ENCODE results near the gene SLC22A14.

Gene SLC22A14

GRCh38 chr3:38266810-38267209, 15.3 kb upstream of the SLC22A14 start:
- Histone ChIP-seq H3K9ac (ENCODE audit: insufficient read length) (no peak overlapping the region), H3K27ac (no peak overlapping the region), H3K9me3 (ENCODE audit: low read depth, low read length) (no peaks in the 10 kb centered on the region), H3K36me3 (ENCODE audit: insufficient read depth, low read length) (no peaks in the 10 kb centered on the region), H3K4me3 (no peak overlapping the region)
- DNase-seq (ENCODE audit: low read depth, low spot score) = no peak
- no peak for TF ChIP-seq EZH2 (IDR thresholded peaks at IDR 0.05)
- TF ChIP-seq POLR2AphosphoS5 (IDR thresholded peaks at IDR 0.05; ENCODE audit: borderline replicate concordance, low read depth, low read length) = no peak
- TF ChIP-seq FOXP2 (optimal IDR thresholded peaks at IDR 0.05; ENCODE audit: control extremely low read depth, extremely low read length, insufficient read depth) = no peak

GRCh38 chr3:38267662-38268061, 14.4 kb upstream of the SLC22A14 start:
- TF ChIP-seq POLR2AphosphoS5 (IDR thresholded peaks at IDR 0.05; ENCODE audit: borderline replicate concordance, low read depth, low read length) = no peak
- TF ChIP-seq FOXP2 (optimal IDR thresholded peaks at IDR 0.05; ENCODE audit: control extremely low read depth, extremely low read length, insufficient read depth) = no peak
- no peak for TF ChIP-seq EZH2 (IDR thresholded peaks at IDR 0.05)
- Histone ChIP-seq H3K4me3 (no peak overlapping the region), H3K9me3 (ENCODE audit: low read depth, low read length) (no peaks in the 10 kb centered on the region), H3K9ac (ENCODE audit: insufficient read length) (no peak overlapping the region), H3K27ac (no peak overlapping the region), H3K36me3 (ENCODE audit: insufficient read depth, low read length) (no peaks in the 10 kb centered on the region)
- DNase-seq (ENCODE audit: low read depth, low spot score) = no peak

- Histone ChIP-seq H3K36me3 (ENCODE audit: insufficient read depth, low read length) (no peaks in the 10 kb centered on the region), H3K9ac (ENCODE audit: insufficient read length) (no peak overlapping the region), H3K4me3 (no peak overlapping the region), H3K27ac (no peak overlapping the region), H3K9me3 (ENCODE audit: low read depth, low read length) (no peaks in the 10 kb centered on the region)
- no peak for DNase-seq (ENCODE audit: low read depth, low spot score)
- TF ChIP-seq FOXP2 (optimal IDR thresholded peaks at IDR 0.05; ENCODE audit: control extremely low read depth, extremely low read length, insufficient read depth) (no peak), POLR2AphosphoS5 (IDR thresholded peaks at IDR 0.05; ENCODE audit: borderline replicate concordance, low read depth, low read length) (no peak), EZH2 (IDR thresholded peaks at IDR 0.05) (no peak)
These were observed 14.0 kb upstream of the SLC22A14 start for GRCh38 chr3:38268087-38268486.

- no peak overlapping the region for H3K27ac ChIP-seq
These were observed 13.6 kb upstream of the SLC22A14 start for GRCh38 chr3:38268522-38268921.

GRCh38 chr3:38270606-38271005, 11.5 kb upstream of the SLC22A14 start:
- no peaks in the 10 kb centered on the region for H3K9me3 ChIP-seq (ENCODE audit: low read depth, low read length)
- no peak for DNase-seq (ENCODE audit: low read depth, low spot score)
- TF ChIP-seq FOXP2 (optimal IDR thresholded peaks at IDR 0.05; ENCODE audit: control extremely low read depth, extremely low read length, insufficient read depth) = no peak
- no peak for TF ChIP-seq EZH2 (IDR thresholded peaks at IDR 0.05)
- TF ChIP-seq POLR2AphosphoS5 (IDR thresholded peaks at IDR 0.05; ENCODE audit: borderline replicate concordance, low read depth, low read length) = no peak
- H3K27ac ChIP-seq = no peak overlapping the region
- no peak overlapping the region for H3K4me3 ChIP-seq
- no peaks in the 10 kb centered on the region for H3K36me3 ChIP-seq (ENCODE audit: insufficient read depth, low read length)
- no peak overlapping the region for H3K9ac ChIP-seq (ENCODE audit: insufficient read length)

More at GRCh38 chr3:38268522-38268921, 13.6 kb upstream of the SLC22A14 start:
- Histone ChIP-seq H3K9me3 (ENCODE audit: low read depth, low read length) (no peaks in the 10 kb centered on the region), H3K9ac (ENCODE audit: insufficient read length) (no peak overlapping the region), H3K4me3 (no peak overlapping the region), H3K36me3 (ENCODE audit: insufficient read depth, low read length) (no peaks in the 10 kb centered on the region)
- TF ChIP-seq FOXP2 (optimal IDR thresholded peaks at IDR 0.05; ENCODE audit: control extremely low read depth, extremely low read length, insufficient read depth) (no peak), POLR2AphosphoS5 (IDR thresholded peaks at IDR 0.05; ENCODE audit: borderline replicate concordance, low read depth, low read length) (no peak), EZH2 (IDR thresholded peaks at IDR 0.05) (no peak)
- DNase-seq (ENCODE audit: low read depth, low spot score) = no peak

- H3K27ac ChIP-seq = no peak overlapping the region
These were observed 10.5 kb upstream of the SLC22A14 start for GRCh38 chr3:38271553-38271952.

GRCh38 chr3:38274864-38275649, 7.0 kb upstream of the SLC22A14 start:
- TF ChIP-seq EZH2 (IDR thresholded peaks at IDR 0.05) = no peak
- no peak for TF ChIP-seq FOXP2 (optimal IDR thresholded peaks at IDR 0.05; ENCODE audit: control extremely low read depth, extremely low read length, insufficient read depth)
- no peak for TF ChIP-seq POLR2AphosphoS5 (IDR thresholded peaks at IDR 0.05; ENCODE audit: borderline replicate concordance, low read depth, low read length)
- Histone ChIP-seq H3K36me3 (ENCODE audit: insufficient read depth, low read length) (no peaks in the 10 kb centered on the region), H3K9me3 (ENCODE audit: low read depth, low read length) (no peaks in the 10 kb centered on the region), H3K4me3 (no peak overlapping the region), H3K27ac (no peak overlapping the region), H3K9ac (ENCODE audit: insufficient read length) (no peak overlapping the region)
- no peak for DNase-seq (ENCODE audit: low read depth, low spot score)

More at GRCh38 chr3:38271553-38271952, 10.5 kb upstream of the SLC22A14 start:
- H3K9ac ChIP-seq (ENCODE audit: insufficient read length) = no peak overlapping the region
- TF ChIP-seq FOXP2 (optimal IDR thresholded peaks at IDR 0.05; ENCODE audit: control extremely low read depth, extremely low read length, insufficient read depth) = no peak
- no peak for TF ChIP-seq EZH2 (IDR thresholded peaks at IDR 0.05)
- TF ChIP-seq POLR2AphosphoS5 (IDR thresholded peaks at IDR 0.05; ENCODE audit: borderline replicate concordance, low read depth, low read length) = no peak
- H3K36me3 ChIP-seq (ENCODE audit: insufficient read depth, low read length) = no peaks in the 10 kb centered on the region
- H3K4me3 ChIP-seq = no peak overlapping the region
- H3K9me3 ChIP-seq (ENCODE audit: low read depth, low read length) = no peaks in the 10 kb centered on the region
- DNase-seq (ENCODE audit: low read depth, low spot score) = no peak

GRCh38 chr3:38275658-38276057, 6.4 kb upstream of the SLC22A14 start:
- Histone ChIP-seq H3K27ac (no peak overlapping the region), H3K9me3 (ENCODE audit: low read depth, low read length) (no peaks in the 10 kb centered on the region), H3K4me3 (no peak overlapping the region), H3K9ac (ENCODE audit: insufficient read length) (no peak overlapping the region), H3K36me3 (ENCODE audit: insufficient read depth, low read length) (no peaks in the 10 kb centered on the region)
- no peak for TF ChIP-seq FOXP2 (optimal IDR thresholded peaks at IDR 0.05; ENCODE audit: control extremely low read depth, extremely low read length, insufficient read depth)
- no peak for TF ChIP-seq POLR2AphosphoS5 (IDR thresholded peaks at IDR 0.05; ENCODE audit: borderline replicate concordance, low read depth, low read length)
- TF ChIP-seq EZH2 (IDR thresholded peaks at IDR 0.05) = no peak
- no peak for DNase-seq (ENCODE audit: low read depth, low spot score)

Measured in SK-N-MC (cell line).